KMS-11 (cell line): Measurements from ENCODE around the gene CBLN3.

ENCODE experiments used
- H2AFZ ChIP-seq: fragments of 200-600 bp; sonication (generic); 2 replicates; pipeline ENCODE4 v1.6.1; 2016; ENCODE audit warnings: antibody characterized with exemption, mixed run types, low read depth
- H3K27ac ChIP-seq: fragments of 200-600 bp; sonication (generic); 2 replicates; pipeline ENCODE4 v1.6.1; 2016; ENCODE audit warnings: mild to moderate bottlenecking, mixed run types
- H3K27me3 ChIP-seq: fragments of 200-600 bp; sonication (generic); 2 replicates; pipeline ENCODE4 v1.6.1; 2017; ENCODE audit warnings: mild to moderate bottlenecking, low read depth, mixed run types, moderate library complexity; ENCODE audit not compliant: insufficient read depth
- H3K36me3 ChIP-seq: fragments of 200-600 bp; sonication (generic); 2 replicates; pipeline ENCODE4 v1.6.1; 2017; ENCODE audit warnings: mild to moderate bottlenecking, mixed run types; ENCODE audit not compliant: insufficient read depth
- H3K4me1 ChIP-seq: fragments of 200-600 bp; sonication (generic); 2 replicates; pipeline ENCODE4 v1.6.1; 2016; ENCODE audit warnings: mild to moderate bottlenecking, low read depth, mixed run types; ENCODE audit not compliant: poor library complexity, severe bottlenecking
- H3K4me2 ChIP-seq: fragments of 200-600 bp; sonication (generic); 2 replicates; pipeline ENCODE4 v1.7.0; 2016; ENCODE audit warnings: mild to moderate bottlenecking, mixed run types
- H3K4me3 ChIP-seq: fragments of 200-600 bp; sonication (generic); IDR thresholded peaks from 2 replicates; pipeline ENCODE4 v1.6.1; 2017; ENCODE audit warnings: low read depth, low read length, mixed read lengths; ENCODE audit not compliant: insufficient read depth
- H3K79me2 ChIP-seq: fragments of 200-600 bp; sonication (generic); 2 replicates; pipeline ENCODE4 v1.6.1; 2016; ENCODE audit warnings: low read depth, mixed run types; ENCODE audit not compliant: insufficient read depth
- H3K9ac ChIP-seq: fragments of 200-600 bp; sonication (generic); 2 replicates; pipeline ENCODE4 v1.6.1; 2016; ENCODE audit warnings: mild to moderate bottlenecking, mixed run types
- H4K20me1 ChIP-seq: fragments of 200-600 bp; sonication (generic); 2 replicates; pipeline ENCODE4 v1.6.1; 2016; ENCODE audit warnings: mild to moderate bottlenecking, mixed run types; ENCODE audit not compliant: insufficient read depth
- CTCF ChIP-seq: fragments of 200-600 bp; sonication (generic); conservative IDR thresholded peaks from 2 replicates; pipeline ENCODE4 v1.6.1; 2017; ENCODE audit warnings: low read depth, mild to moderate bottlenecking, antibody characterized with exemption, low read length, moderate library complexity, mixed read lengths

The CBLN3 gene

GRCh38 chr14:24407608-24408325 is 21.7 kb downstream of the CBLN3 start:
- no peak for TF ChIP-seq CTCF
- no peak overlapping the region for H2AFZ ChIP-seq
- H3K27ac ChIP-seq = no peak overlapping the region
- H3K4me2 ChIP-seq = no peak overlapping the region
- H3K79me2 ChIP-seq = no peaks in the 10 kb centered on the region
- no peaks in the 10 kb centered on the region for H3K27me3 ChIP-seq
- H3K9ac ChIP-seq = no peak overlapping the region
- H3K4me3 ChIP-seq = no peak overlapping the region
- H4K20me1 ChIP-seq = no peaks in the 10 kb centered on the region
- H3K36me3 ChIP-seq = no peaks in the 10 kb centered on the region
- no peaks in the 10 kb centered on the region for H3K4me1 ChIP-seq

GRCh38 chr14:24406416-24406815 is 23.1 kb downstream of the CBLN3 start:
- Histone ChIP-seq H3K4me2 (no peak overlapping the region), H3K4me3 (no peak overlapping the region)

GRCh38 chr14:24404814-24405213 is 24.7 kb downstream of the CBLN3 start:
- H3K4me1 ChIP-seq = no peaks in the 10 kb centered on the region
- no peaks in the 10 kb centered on the region for H4K20me1 ChIP-seq

More at GRCh38 chr14:24406416-24406815, 23.1 kb downstream of the CBLN3 start:
- H4K20me1 ChIP-seq = no peaks in the 10 kb centered on the region
- no peaks in the 10 kb centered on the region for H3K36me3 ChIP-seq
- H3K27ac ChIP-seq = no peak overlapping the region
- H3K79me2 ChIP-seq = no peaks in the 10 kb centered on the region
- H3K9ac ChIP-seq = no peak overlapping the region
- H2AFZ ChIP-seq = no peak overlapping the region
- no peaks in the 10 kb centered on the region for H3K27me3 ChIP-seq
- H3K4me1 ChIP-seq = no peaks in the 10 kb centered on the region
- no peak for TF ChIP-seq CTCF

GRCh38 chr14:24403294-24403998 is 26.0 kb downstream of the CBLN3 start:
- Histone ChIP-seq H3K36me3 (no peaks in the 10 kb centered on the region), H2AFZ (no peak overlapping the region), H3K4me3 (no peak overlapping the region), H3K27ac (no peak overlapping the region), H3K4me2 (no peak overlapping the region), H3K9ac (no peak overlapping the region), H3K79me2 (no peaks in the 10 kb centered on the region), H4K20me1 (no peaks in the 10 kb centered on the region), H3K4me1 (no peaks in the 10 kb centered on the region), H3K27me3 (no peaks in the 10 kb centered on the region)
- no peak for TF ChIP-seq CTCF

More at GRCh38 chr14:24404814-24405213, 24.7 kb downstream of the CBLN3 start:
- H3K9ac ChIP-seq = no peak overlapping the region
- H3K79me2 ChIP-seq = no peaks in the 10 kb centered on the region
- no peak for TF ChIP-seq CTCF
- no peak overlapping the region for H3K4me3 ChIP-seq
- no peaks in the 10 kb centered on the region for H3K27me3 ChIP-seq
- no peak overlapping the region for H3K27ac ChIP-seq
- H3K4me2 ChIP-seq = no peak overlapping the region
- H3K36me3 ChIP-seq = no peaks in the 10 kb centered on the region
- H2AFZ ChIP-seq = no peak overlapping the region
